Colonic mucosa (tissue), 4 donors: Measurements from ENCODE around the gene MBTPS2. TPM values are rescaled to one million over a fixed set of nuclear protein-coding genes. Genes with fewer than 3 reads are reported as not detected.

ENCODE experiments used
- DNase-seq: peaks from one replicate; pipeline ENCODE4 v3.0.0-alpha.2; 2020
- H3K27ac ChIP-seq: fragments of 200-600 bp; one replicate; pipeline ENCODE4 v1.8.0; 2021
- H3K27me3 ChIP-seq: fragments of 200-600 bp; one replicate; pipeline ENCODE4 v1.8.0; 2021
- H3K36me3 ChIP-seq: fragments of 200-600 bp; one replicate; pipeline ENCODE4 v1.8.0; 2021
- H3K4me1 ChIP-seq: fragments of 200-600 bp; one replicate; pipeline ENCODE4 v1.8.0; 2021; ENCODE audit warnings: mild to moderate bottlenecking
- H3K4me3 ChIP-seq: fragments of 200-600 bp; one replicate; pipeline ENCODE4 v1.8.0; 2021
- H3K9ac ChIP-seq, 2 donors: one replicate each; pipeline ENCODE4 v1.7.0; 2013; ENCODE audit warnings: control low read depth in 2 of 2, low read depth in 2 of 2, low read length in 2 of 2
- H3K9me3 ChIP-seq: fragments of 200-600 bp; one replicate; pipeline ENCODE4 v1.8.0; 2021
- intact Hi-C: fragments of 100-400 bp; cut with DNase I; formaldehyde crosslinking; loops from one replicate; pipeline ENCODE4 v1.14.1; 2022
- total RNA-seq, 2 donors: library from RNA; stranded (reverse); fragmentation: NEBNext Ultra II Directional in 1 of 2; extraction: Animal tissue kit (Norgen Biotek cat#: 25700) in 1 of 2; gene quantifications; one replicate each; pipeline ENCODE4 v1.2.1, GENCODE V29; 2021
- TF ChIP-seq, protein P1 (sequence below): fragments of 200-600 bp; IDR thresholded peaks from one replicate; pipeline ENCODE4 v1.8.0; 2022; ENCODE audit warnings: antibody characterized with exemption, mild to moderate bottlenecking
- donor health status: healthy.
- donor health status: DM: no; HTN: no; CAD: no.
- donor health status: DM: no; HTN: no; CAD: no.

Gene MBTPS2
- 1 to 10 TPM; 8.3 to 8.8 TPM for total RNA-seq

DNA sequence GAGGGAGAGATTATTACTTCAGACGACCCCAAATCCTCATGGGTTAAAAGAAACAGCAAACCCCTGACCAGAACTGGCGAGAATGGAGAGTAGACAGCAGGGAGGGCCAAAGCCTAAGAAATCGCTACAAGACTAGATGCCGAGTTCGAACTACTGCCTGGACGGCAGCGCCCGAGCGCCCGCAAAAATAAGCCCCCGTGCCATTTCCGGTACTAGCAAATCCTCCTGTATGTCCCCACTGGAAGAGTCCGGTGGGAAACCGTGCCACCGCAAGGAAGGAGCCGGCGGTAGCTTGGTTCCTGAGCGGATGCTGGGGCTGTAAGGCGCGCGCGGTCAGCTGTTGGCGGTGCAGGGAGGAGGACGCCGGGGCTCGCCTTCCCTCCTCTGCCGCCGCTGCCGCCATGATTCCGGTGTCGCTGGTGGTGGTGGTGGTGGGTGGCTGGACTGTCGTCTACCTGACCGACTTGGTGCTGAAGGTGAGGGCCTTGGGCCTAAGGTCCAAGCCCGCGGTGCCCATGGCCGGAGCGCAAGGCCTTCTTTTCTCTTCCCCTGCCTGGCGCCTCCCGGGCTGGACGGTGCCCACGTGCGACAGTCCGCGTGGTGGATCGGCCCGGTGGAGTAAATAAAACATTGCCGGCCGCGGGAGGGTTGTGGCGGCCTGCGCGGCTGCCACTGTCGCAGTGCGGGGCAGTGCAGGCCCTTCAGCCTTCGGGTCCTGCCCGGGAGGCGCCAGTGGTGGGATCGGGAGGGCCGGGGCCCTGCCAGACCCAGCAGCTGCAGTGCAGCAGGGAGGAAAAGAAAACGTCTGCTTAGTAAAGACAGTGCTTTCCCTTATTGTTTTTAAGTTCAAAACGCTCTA is at the start of gene MBTPS2:
TSS of gene MBTPS2 (plus strand) at position 284 of the 859 bp plus-strand sequence. CDS start at position 402, 118 bp downstream.
- intact Hi-C loops: no loop called here
- Histone ChIP-seq H3K4me3 (peak within 1 kb of the TSS; percentile 53), H3K9ac (peak within 1 kb of the TSS; percentile 68 to 87), H3K9me3 (no peaks in the 10 kb centered on the region), H3K36me3 (no peaks in the 10 kb centered on the region), H3K27me3 (no peaks in the 10 kb centered on the region), H3K4me1 (no peaks in the 10 kb centered on the region), H3K27ac (peak within 1 kb of the TSS; percentile 47)
- peak; percentile 81 for DNase-seq
- TF ChIP-seq, protein P1, sequence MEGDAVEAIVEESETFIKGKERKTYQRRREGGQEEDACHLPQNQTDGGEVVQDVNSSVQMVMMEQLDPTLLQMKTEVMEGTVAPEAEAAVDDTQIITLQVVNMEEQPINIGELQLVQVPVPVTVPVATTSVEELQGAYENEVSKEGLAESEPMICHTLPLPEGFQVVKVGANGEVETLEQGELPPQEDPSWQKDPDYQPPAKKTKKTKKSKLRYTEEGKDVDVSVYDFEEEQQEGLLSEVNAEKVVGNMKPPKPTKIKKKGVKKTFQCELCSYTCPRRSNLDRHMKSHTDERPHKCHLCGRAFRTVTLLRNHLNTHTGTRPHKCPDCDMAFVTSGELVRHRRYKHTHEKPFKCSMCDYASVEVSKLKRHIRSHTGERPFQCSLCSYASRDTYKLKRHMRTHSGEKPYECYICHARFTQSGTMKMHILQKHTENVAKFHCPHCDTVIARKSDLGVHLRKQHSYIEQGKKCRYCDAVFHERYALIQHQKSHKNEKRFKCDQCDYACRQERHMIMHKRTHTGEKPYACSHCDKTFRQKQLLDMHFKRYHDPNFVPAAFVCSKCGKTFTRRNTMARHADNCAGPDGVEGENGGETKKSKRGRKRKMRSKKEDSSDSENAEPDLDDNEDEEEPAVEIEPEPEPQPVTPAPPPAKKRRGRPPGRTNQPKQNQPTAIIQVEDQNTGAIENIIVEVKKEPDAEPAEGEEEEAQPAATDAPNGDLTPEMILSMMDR: no peak

DNA sequence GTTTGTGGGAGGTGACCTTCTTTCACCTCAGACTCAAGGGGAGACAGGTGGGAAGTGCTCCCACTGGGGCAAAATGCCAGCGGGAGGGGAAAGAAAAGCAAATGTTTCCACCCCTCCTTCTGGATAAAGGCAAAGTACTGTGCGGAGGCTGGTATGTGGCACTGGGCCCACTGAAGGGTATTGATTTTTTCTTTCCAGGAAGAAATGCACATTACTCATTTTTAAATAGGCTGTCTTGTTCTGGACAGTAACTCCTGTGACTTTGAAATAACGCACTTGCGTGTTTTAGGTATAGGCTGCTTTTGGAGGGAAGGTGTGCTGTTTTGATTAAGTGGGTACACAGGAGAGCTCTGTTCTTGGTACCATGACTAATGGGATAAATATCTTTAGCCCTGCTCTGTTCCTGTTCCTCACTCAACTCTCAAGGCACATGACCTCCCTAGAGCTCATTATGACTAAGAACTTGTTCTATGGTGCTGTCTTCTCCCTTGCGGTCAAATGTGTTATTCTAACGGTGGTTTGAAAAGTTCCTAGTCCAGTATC is 40.7 kb upstream of the MBTPS2 start:
- TF ChIP-seq, protein P1: no peak
- DNase-seq: no peak

DNA sequence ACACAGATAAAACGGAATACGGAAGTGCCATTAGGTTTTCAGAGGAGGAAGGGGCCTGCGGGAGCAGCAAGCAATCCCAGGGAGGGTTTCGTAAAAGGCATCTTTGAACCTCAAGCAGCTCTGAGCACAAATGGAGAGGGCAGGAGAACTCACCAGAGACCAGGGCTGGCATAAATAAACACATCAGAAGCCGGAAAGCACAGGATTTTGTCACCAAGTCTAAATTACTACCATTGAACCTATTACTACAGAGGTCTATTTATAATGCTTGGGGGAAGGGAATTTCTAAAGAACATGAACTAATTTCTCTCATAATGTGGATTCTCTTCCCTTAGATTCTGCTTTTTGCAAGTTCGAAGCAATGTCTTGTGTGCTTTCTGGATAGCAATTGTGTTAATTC is 39.6 kb upstream of the MBTPS2 start:
- TF ChIP-seq, protein P1: no peak
- no peak overlapping the region for H3K4me3 ChIP-seq
- no peaks in the 10 kb centered on the region for H3K9me3 ChIP-seq
- no peaks in the 10 kb centered on the region for H3K36me3 ChIP-seq
- DNase-seq: no peak
- intact Hi-C loops: no loop called here
- H3K4me1 ChIP-seq: no peaks in the 10 kb centered on the region
- H3K9ac ChIP-seq: no peak overlapping the region
- no peaks in the 10 kb centered on the region for H3K27me3 ChIP-seq
- no peak overlapping the region for H3K27ac ChIP-seq

More for the DNA sequence above, 40.7 kb upstream of the MBTPS2 start:
- intact Hi-C loops: no loop called here
- no peaks in the 10 kb centered on the region for H3K9me3 ChIP-seq
- H3K27me3 ChIP-seq: no peaks in the 10 kb centered on the region
- H3K9ac ChIP-seq: no peak overlapping the region
- H3K36me3 ChIP-seq: no peaks in the 10 kb centered on the region
- H3K4me3 ChIP-seq: no peak overlapping the region
- no peaks in the 10 kb centered on the region for H3K4me1 ChIP-seq
- no peak overlapping the region for H3K27ac ChIP-seq

DNA sequence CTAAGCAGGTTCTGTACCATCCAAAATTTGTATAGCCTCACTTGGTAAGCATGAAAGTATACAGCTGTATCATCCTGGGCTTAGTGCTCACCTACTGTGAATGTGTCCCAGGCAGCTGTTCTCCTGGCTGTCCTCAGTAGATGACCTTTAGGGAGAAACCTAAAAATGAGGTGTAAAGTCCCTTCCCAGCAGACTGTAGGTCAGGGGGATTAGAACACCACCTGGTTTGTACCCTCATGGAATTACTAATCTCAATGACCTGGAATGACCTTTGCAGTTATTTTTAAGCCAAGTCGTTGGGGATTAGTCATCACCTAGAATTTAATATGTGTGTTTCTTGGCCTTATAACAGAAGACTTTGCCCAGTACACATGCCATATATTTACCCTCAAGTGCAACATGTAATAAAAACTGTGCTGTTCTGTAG is 39.1 kb upstream of the MBTPS2 start:
- intact Hi-C loops: no loop called here
- H3K9me3 ChIP-seq: no peaks in the 10 kb centered on the region
- no peaks in the 10 kb centered on the region for H3K36me3 ChIP-seq
- H3K4me1 ChIP-seq: no peaks in the 10 kb centered on the region
- DNase-seq: no peak
- no peaks in the 10 kb centered on the region for H3K27me3 ChIP-seq
- TF ChIP-seq, protein P1: no peak
- no peak overlapping the region for H3K27ac ChIP-seq
- H3K4me3 ChIP-seq: no peak overlapping the region
- no peak overlapping the region for H3K9ac ChIP-seq

DNA sequence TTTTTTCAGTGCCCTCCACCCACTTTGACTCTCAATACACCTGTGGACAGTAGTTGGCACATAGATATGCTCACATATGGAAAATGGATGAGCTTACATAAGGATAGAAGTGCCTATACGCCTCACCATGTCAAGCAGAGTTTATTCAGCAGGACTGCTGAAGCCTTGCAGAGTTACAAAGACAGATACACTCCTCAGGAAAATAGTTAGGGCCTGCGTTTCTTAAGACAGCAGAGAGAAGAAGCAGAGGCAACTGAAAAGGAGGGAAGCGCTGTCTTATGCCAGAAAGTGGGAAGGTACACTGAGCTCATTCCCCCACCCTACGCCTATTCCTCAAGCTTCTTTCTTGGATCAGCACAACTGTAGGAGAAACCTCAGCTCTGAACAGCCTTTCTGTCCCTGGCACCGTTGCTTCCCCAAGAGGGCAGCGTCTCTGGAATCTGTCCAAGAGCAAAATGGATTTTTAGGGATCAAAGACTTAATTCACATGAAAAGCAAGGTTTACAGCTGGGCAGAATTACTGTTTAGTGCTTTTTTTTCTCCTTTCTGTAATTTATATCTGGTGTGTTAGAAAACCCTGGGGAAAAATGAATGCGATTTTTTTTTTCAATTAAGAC is 37.3 kb upstream of the MBTPS2 start:
- Histone ChIP-seq H3K27me3 (no peaks in the 10 kb centered on the region), H3K36me3 (no peaks in the 10 kb centered on the region), H3K27ac (no peak overlapping the region), H3K9me3 (no peaks in the 10 kb centered on the region), H3K4me1 (no peaks in the 10 kb centered on the region), H3K9ac (no peak overlapping the region), H3K4me3 (no peak overlapping the region)
- intact Hi-C loops: no loop called here
- no peak for DNase-seq
- TF ChIP-seq, protein P1: no peak
